Spinal cord (tissue), 10 donors: ENCODE results near the gene NPAS3. TPM values are rescaled to one million over a fixed set of nuclear protein-coding genes. Genes with fewer than 3 reads are reported as not detected.

Experiments
- DNase-seq, 6 donors: peaks; one replicate each; pipeline versions ENCODE4 v3.0.0 to v3.0.0-alpha.2; 2013 to 2015; ENCODE audit warnings: low spot score in 6 of 6, low read depth in 4 of 6
- H3K27ac ChIP-seq: one replicate; pipeline ENCODE4 v1.5.1; 2013; ENCODE audit warnings: low read depth, low read length, control low read depth
- H3K27me3 ChIP-seq: one replicate; pipeline ENCODE4 v1.6.1; 2013; ENCODE audit warnings: low read length; ENCODE audit not compliant: control insufficient read depth, insufficient read depth
- H3K36me3 ChIP-seq: one replicate; pipeline ENCODE4 v1.6.1; 2013; ENCODE audit warnings: low read length; ENCODE audit not compliant: control insufficient read depth, insufficient read depth
- H3K4me1 ChIP-seq: one replicate; pipeline ENCODE4 v1.6.1; 2013; ENCODE audit warnings: low read length; ENCODE audit not compliant: control insufficient read depth, insufficient read depth
- H3K4me3 ChIP-seq: one replicate; pipeline ENCODE4 v1.5.1; 2013; ENCODE audit warnings: low read depth, low read length, control low read depth
- H3K9me3 ChIP-seq: one replicate; pipeline ENCODE4 v1.6.1; 2013; ENCODE audit warnings: low read length; ENCODE audit not compliant: control insufficient read depth, insufficient read depth
- WGBS: methylation state at CpG from one replicate; pipeline ENCODE4 v1.1.5; 2013; ENCODE audit warnings: missing lambda C conversion rate; ENCODE audit not compliant: insufficient coverage; 5-methylcytosine and 5-hydroxymethylcytosine counted together
- polyA plus RNA-seq, 2 donors: library from polyadenylated mRNA; unstranded; fragments of 120-200 nt; gene quantifications; one replicate each; pipeline ENCODE4 v1.2.1, GENCODE V29; 2013; ENCODE audit not compliant: insufficient read length in 2 of 2
- total RNA-seq, 2 donors: library from RNA; depleted of rRNA in 1 of 2; stranded (reverse); fragments of 120-200 nt in 1 of 2; fragments of >200 nt in 1 of 2; gene quantifications; one replicate each; pipeline versions ENCODE4 v1.2.3 to v1.2.4, GENCODE V29; 2013 to 2014
- donor health status: healthy.

NPAS3 gene
- total and polyA plus RNA-seq, 4 donors, result 23.2 to 77.3 (median 50.8) TPM

GRCh38 chr14:33030386-33030785 is 91.7 kb downstream of the NPAS3 start:
- no peaks in the 10 kb centered on the region for H3K36me3 ChIP-seq
- no peak overlapping the region for H3K4me3 ChIP-seq
- H3K4me1 ChIP-seq, result peaks cover 4% of the 10 kb centered on the region
- WGBS, result 100% methylated on average over 2 of the region's 4 CpGs
- no peaks in the 10 kb centered on the region for H3K9me3 ChIP-seq
- no peak overlapping the region for H3K27ac ChIP-seq
- H3K27me3 ChIP-seq, result no peaks in the 10 kb centered on the region
- peak in 2 of 6 donors; percentile 54 to 68 for DNase-seq

- WGBS, result 100% methylated on average over 1 of the region's 5 CpGs
- H3K4me3 ChIP-seq, result no peak overlapping the region
- DNase-seq, result peak in 1 of 6 donors; percentile 55
- no peaks in the 10 kb centered on the region for H3K4me1 ChIP-seq
- no peaks in the 10 kb centered on the region for H3K9me3 ChIP-seq
- no peaks in the 10 kb centered on the region for H3K27me3 ChIP-seq
- no peak overlapping the region for H3K27ac ChIP-seq
- no peaks in the 10 kb centered on the region for H3K36me3 ChIP-seq
These were observed 96.9 kb downstream of the NPAS3 start for GRCh38 chr14:33035416-33036194.

DNA sequence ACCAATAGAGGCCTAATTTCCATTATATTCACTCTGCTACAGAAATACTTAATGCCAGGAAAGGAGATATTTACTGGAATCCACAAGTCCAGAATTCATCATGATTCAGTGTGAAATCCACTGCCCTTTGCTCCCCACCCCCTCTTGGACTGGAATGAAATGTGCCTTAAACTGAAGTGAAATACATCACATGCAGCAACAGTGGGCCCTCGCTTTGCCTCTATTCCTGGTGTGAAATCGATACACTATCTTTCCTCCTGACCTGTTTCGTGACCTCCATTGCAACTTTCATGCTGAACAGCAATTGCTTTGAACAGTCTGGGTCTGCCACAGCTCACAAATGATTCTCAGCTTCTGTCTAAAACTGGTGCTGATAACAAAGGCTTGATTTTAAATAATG is 100.6 kb downstream of the NPAS3 start:
- Histone ChIP-seq H3K36me3 (no peaks in the 10 kb centered on the region), H3K4me1 (no peaks in the 10 kb centered on the region), H3K9me3 (no peaks in the 10 kb centered on the region), H3K27me3 (no peaks in the 10 kb centered on the region), H3K27ac (no peak overlapping the region), H3K4me3 (no peak overlapping the region)
- whole genome bisulfite sequencing, result 58% methylated on average over 3 of the region's 3 CpGs
- peak in 1 of 6 donors; percentile 42 for DNase-seq

DNA sequence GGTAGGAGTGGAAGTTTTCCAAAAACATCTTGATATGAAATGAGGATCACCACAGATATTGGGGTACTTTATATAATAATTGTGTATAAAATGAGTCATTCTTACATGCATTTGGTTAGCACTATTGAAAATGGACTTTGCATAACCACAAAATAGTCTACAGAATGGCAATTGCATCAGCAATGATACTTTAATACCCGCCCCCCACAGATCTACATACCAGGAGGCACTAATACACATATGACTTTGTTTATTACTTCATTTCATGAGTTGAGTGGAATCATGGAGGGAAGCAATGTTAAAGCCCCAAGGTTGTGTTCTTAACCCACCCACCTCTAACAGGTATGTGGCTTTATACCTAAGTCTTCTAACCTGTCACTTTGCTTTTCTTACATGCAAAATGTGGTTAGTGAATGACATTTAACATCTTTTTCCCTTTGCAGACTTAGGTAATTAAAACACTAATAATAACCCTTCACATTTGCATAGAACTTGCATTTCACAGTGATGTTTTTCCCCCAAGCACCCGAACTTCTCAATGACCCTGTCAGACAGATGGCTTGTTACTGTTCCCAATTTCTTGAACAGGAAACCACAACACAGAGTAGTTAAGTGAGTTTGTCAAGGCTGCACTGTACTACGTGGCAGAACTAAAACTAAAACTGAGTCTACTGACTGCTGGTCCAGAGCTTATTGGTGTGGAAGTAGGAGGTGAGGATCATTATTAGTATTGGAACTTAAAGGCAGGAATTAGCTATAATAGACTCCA is 101.9 kb downstream of the NPAS3 start:
- 100% methylated on average over 1 of the region's 3 CpGs for WGBS

GRCh38 chr14:33042591-33042990 is 103.9 kb downstream of the NPAS3 start:
- Histone ChIP-seq H3K9me3 (peaks cover 2% of the 10 kb centered on the region), H3K4me1 (no peaks in the 10 kb centered on the region), H3K36me3 (no peaks in the 10 kb centered on the region), H3K4me3 (no peak overlapping the region), H3K27ac (no peak overlapping the region), H3K27me3 (no peaks in the 10 kb centered on the region)
- no CpG with 5 or more reads among the region's 1 CpG for WGBS
- no peak for DNase-seq

More for the DNA sequence above, 101.9 kb downstream of the NPAS3 start:
- Histone ChIP-seq H3K4me1 (no peaks in the 10 kb centered on the region), H3K4me3 (no peak overlapping the region), H3K36me3 (no peaks in the 10 kb centered on the region), H3K9me3 (peaks cover 2% of the 10 kb centered on the region), H3K27me3 (no peaks in the 10 kb centered on the region), H3K27ac (no peak overlapping the region)
- DNase-seq, result no peak

DNA sequence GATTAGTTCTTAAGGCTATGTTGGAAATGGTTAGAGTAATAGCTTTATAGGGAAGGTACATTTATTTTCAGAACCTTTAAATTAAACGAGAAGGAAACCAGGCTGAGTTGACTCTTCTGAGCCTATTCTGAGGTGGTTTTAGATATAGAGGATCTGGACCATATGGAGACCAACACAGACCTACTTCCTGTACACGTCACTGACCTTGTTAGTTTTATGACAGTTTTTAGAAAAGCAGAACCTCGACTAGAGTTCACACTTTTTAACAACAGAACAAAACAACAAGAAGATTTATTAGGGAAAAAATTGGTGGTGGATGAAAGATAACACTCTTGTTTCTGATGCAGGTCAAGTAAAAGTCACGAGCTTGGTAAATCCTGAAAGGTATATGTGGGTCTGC is 107.1 kb downstream of the NPAS3 start:
- H3K27ac ChIP-seq, result no peak overlapping the region
- DNase-seq, result no peak
- no peaks in the 10 kb centered on the region for H3K36me3 ChIP-seq
- peaks cover 2% of the 10 kb centered on the region for H3K9me3 ChIP-seq
- H3K4me3 ChIP-seq, result no peak overlapping the region
- H3K27me3 ChIP-seq, result no peaks in the 10 kb centered on the region
- no peaks in the 10 kb centered on the region for H3K4me1 ChIP-seq
- 100% methylated on average over 1 of the region's 4 CpGs for WGBS

DNA sequence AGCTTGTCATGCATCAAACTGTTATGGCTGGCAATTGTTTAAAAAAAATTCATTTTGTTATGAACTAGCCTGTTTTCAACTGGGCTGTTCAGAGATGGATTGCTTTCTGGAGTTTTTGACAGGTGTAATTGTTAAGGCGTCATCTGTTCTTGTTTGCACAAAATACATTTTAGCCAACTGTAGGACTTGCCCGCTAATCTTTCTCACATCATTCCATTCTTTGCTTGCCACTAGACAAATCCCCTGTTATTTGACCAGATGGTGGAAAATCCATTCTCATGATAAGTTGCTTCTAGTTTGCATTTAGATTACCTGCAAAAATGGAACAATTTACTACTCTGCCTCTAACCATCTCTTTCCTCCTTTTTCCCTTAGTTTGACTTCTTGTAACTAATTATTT is 114.3 kb downstream of the NPAS3 start:
- peaks cover 2% of the 10 kb centered on the region for H3K36me3 ChIP-seq
- H3K4me3 ChIP-seq, result no peak overlapping the region
- no peaks in the 10 kb centered on the region for H3K27me3 ChIP-seq
- DNase-seq, result peak in 1 of 6 donors; percentile 74
- H3K27ac ChIP-seq, result no peak overlapping the region
- no CpG with 5 or more reads among the region's 2 CpGs for WGBS
- no peaks in the 10 kb centered on the region for H3K4me1 ChIP-seq
- no peaks in the 10 kb centered on the region for H3K9me3 ChIP-seq

- DNase-seq, result no peak
- peaks cover 2% of the 10 kb centered on the region for H3K36me3 ChIP-seq
- H3K9me3 ChIP-seq, result no peaks in the 10 kb centered on the region
- no peak overlapping the region for H3K4me3 ChIP-seq
- peaks cover 3% of the 10 kb centered on the region for H3K4me1 ChIP-seq
- WGBS, result 92% methylated on average over 2 of the region's 4 CpGs
- H3K27ac ChIP-seq, result no peak overlapping the region
- no peaks in the 10 kb centered on the region for H3K27me3 ChIP-seq
These were observed 117.5 kb downstream of the NPAS3 start for GRCh38 chr14:33056213-33056612.

- Histone ChIP-seq H3K27ac (no peak overlapping the region), H3K4me1 (peaks cover 5% of the 10 kb centered on the region), H3K9me3 (no peaks in the 10 kb centered on the region), H3K36me3 (no peaks in the 10 kb centered on the region), H3K27me3 (no peaks in the 10 kb centered on the region), H3K4me3 (no peak overlapping the region)
- 54% methylated on average over 2 of the region's 4 CpGs for WGBS
- DNase-seq, result peak in 1 of 6 donors; percentile 27
These were observed 118.9 kb downstream of the NPAS3 start for GRCh38 chr14:33057585-33057984.
